Neural cell (in vitro differentiated cells): ENCODE data around the gene TBC1D10A. TPM values are rescaled to one million over a fixed set of nuclear protein-coding genes. Genes with fewer than 3 reads are reported as not detected.

Experiments
- H2AFZ ChIP-seq: fragments of 200-600, 300-800 bp; sonication (generic), shearing (Covaris generic); 2 replicates; pipeline ENCODE4 v1.6.0; 2014; ENCODE audit warnings: low read depth, mild to moderate bottlenecking, antibody characterized with exemption, low read length, moderate library complexity
- H3F3A ChIP-seq: fragments of 200-600 bp; shearing (Covaris generic); 2 replicates; pipeline ENCODE4 v1.6.1; 2016; ENCODE audit warnings: mild to moderate bottlenecking, moderate library complexity, mixed read lengths, antibody characterized with exemption, low read length; ENCODE audit not compliant: insufficient read depth, poor library complexity, severe bottlenecking
- H3K27ac ChIP-seq: fragments of 200-600, 300-800 bp; sonication (generic), shearing (Covaris generic); 2 replicates; pipeline ENCODE4 v1.5.1; 2014; ENCODE audit warnings: mild to moderate bottlenecking, low read length, moderate library complexity
- H3K27me3 ChIP-seq: fragments of 300-800, 200-600 bp; sonication (generic), shearing (Covaris generic); 2 replicates; pipeline ENCODE4 v1.6.0; 2014; ENCODE audit warnings: mild to moderate bottlenecking, low read depth, low read length, moderate library complexity; ENCODE audit not compliant: insufficient read depth
- H3K36me3 ChIP-seq: fragments of 300-800, 200-600 bp; sonication (generic), shearing (Covaris generic); 2 replicates; pipeline ENCODE4 v1.5.1; 2014; ENCODE audit warnings: mild to moderate bottlenecking, antibody characterized with exemption, low read length, moderate library complexity; ENCODE audit not compliant: insufficient read depth
- H3K4me2 ChIP-seq: fragments of 300-800, 200-600 bp; sonication (generic), shearing (Covaris generic); 2 replicates; pipeline ENCODE4 v1.6.0; 2014; ENCODE audit warnings: mild to moderate bottlenecking, low read length
- H3K4me3 ChIP-seq: fragments of 300-800, 200-600 bp; sonication (generic), shearing (Covaris generic); 2 replicates; pipeline ENCODE4 v1.5.1; 2014; ENCODE audit warnings: mild to moderate bottlenecking, low read length, moderate library complexity
- H3K79me2 ChIP-seq: fragments of 200-600 bp; shearing (Covaris generic); replicated peaks from 2 replicates; pipeline ENCODE4 v1.6.0; 2014; ENCODE audit warnings: mild to moderate bottlenecking, low read length, moderate library complexity; ENCODE audit not compliant: insufficient read depth
- H3K9ac ChIP-seq: fragments of 300-800, 200-600 bp; sonication (generic), shearing (Covaris generic); 2 replicates; pipeline ENCODE4 v1.6.1; 2016; ENCODE audit warnings: mild to moderate bottlenecking, low read length, mixed read lengths
- H3K9me2 ChIP-seq: fragments of 200-600 bp; shearing (Covaris generic); 2 replicates; pipeline ENCODE4 v1.6.1; 2016; ENCODE audit warnings: mild to moderate bottlenecking, low read length, mixed read lengths; ENCODE audit not compliant: insufficient read depth
- H3K9me3 ChIP-seq: fragments of 200-600, 300-800 bp; sonication (generic), shearing (Covaris generic); 2 replicates; pipeline ENCODE4 v1.6.1; 2016; ENCODE audit warnings: mild to moderate bottlenecking, mixed run types, low read length, moderate library complexity, mixed read lengths
- H4K20me1 ChIP-seq: fragments of 200-600 bp; shearing (Covaris generic); 2 replicates; pipeline ENCODE4 v1.6.1; 2016; ENCODE audit warnings: mild to moderate bottlenecking, mixed run types; ENCODE audit not compliant: insufficient read depth
- EP300 ChIP-seq: fragments of 450-650 bp; conservative IDR thresholded peaks from 2 replicates; pipeline ENCODE4 v1.6.1; 2014; ENCODE audit warnings: antibody characterized with exemption, mild to moderate bottlenecking, moderate library complexity; ENCODE audit not compliant: poor library complexity, severe bottlenecking
- EZH2 ChIP-seq: fragments of 200-600, 300-800 bp; shearing (Covaris generic), sonication (generic); IDR thresholded peaks from 2 replicates; pipeline ENCODE4 v1.6.1; 2014; ENCODE audit warnings: antibody characterized with exemption, low read length, borderline replicate concordance, mild to moderate bottlenecking; ENCODE audit not compliant: insufficient read depth, poor library complexity, severe bottlenecking
- MXI1 ChIP-seq: fragments of 450-650 bp; conservative IDR thresholded peaks from 2 replicates; pipeline ENCODE4 v1.6.1; 2014; ENCODE audit warnings: antibody characterized with exemption, mild to moderate bottlenecking; ENCODE audit not compliant: poor library complexity, severe bottlenecking
- POLR2AphosphoS5 ChIP-seq: IDR thresholded peaks from 2 replicates; pipeline ENCODE4 v1.6.1; 2012
- RAD21 ChIP-seq: fragments of 450-650 bp; conservative IDR thresholded peaks from 2 replicates; pipeline ENCODE4 v1.6.1; 2014; ENCODE audit warnings: antibody characterized with exemption, mild to moderate bottlenecking, moderate library complexity
- REST ChIP-seq: IDR thresholded peaks from 2 replicates; pipeline ENCODE4 v1.6.1; 2012; ENCODE audit warnings: borderline replicate concordance
- SMC3 ChIP-seq: fragments of 450-650 bp; conservative IDR thresholded peaks from 2 replicates; pipeline ENCODE4 v1.6.1; 2014; ENCODE audit warnings: antibody characterized with exemption, mild to moderate bottlenecking, moderate library complexity; ENCODE audit not compliant: poor library complexity
- TAF1 ChIP-seq: IDR thresholded peaks from 2 replicates; pipeline ENCODE4 v1.6.1; 2012; ENCODE audit warnings: low read depth
- polyA plus RNA-seq: library from polyadenylated mRNA; depleted of rRNA; stranded (reverse); fragments of >200 nt; gene quantifications from 2 replicates; pipeline ENCODE4 v1.2.3, GENCODE V29; 2014
- TF ChIP-seq, protein P1 (sequence below): fragments of 450-650 bp; IDR thresholded peaks from 2 replicates; pipeline ENCODE4 v1.5.1; 2014; ENCODE audit warnings: antibody characterized with exemption, mild to moderate bottlenecking, moderate library complexity; ENCODE audit not compliant: poor library complexity, severe bottlenecking

Gene TBC1D10A
- polyA plus RNA-seq, 1 donor from 2014 or later: 11.9 TPM

- Histone ChIP-seq H3K9me2 (no peaks in the 10 kb centered on the region), H3K9ac (no peak overlapping the region), H3K4me2 (no peak overlapping the region), H3K27ac (no peak overlapping the region), H2AFZ (no peak overlapping the region), H3K36me3 (no peaks in the 10 kb centered on the region), H4K20me1 (no peaks in the 10 kb centered on the region), H3K9me3 (no peaks in the 10 kb centered on the region), H3F3A (no peaks in the 10 kb centered on the region), H3K4me3 (no peak overlapping the region), H3K27me3 (peaks cover 17% of the 10 kb centered on the region), H3K79me2 (no peaks in the 10 kb centered on the region)
- TF ChIP-seq POLR2AphosphoS5: no peak
- TF ChIP-seq, protein P1, sequence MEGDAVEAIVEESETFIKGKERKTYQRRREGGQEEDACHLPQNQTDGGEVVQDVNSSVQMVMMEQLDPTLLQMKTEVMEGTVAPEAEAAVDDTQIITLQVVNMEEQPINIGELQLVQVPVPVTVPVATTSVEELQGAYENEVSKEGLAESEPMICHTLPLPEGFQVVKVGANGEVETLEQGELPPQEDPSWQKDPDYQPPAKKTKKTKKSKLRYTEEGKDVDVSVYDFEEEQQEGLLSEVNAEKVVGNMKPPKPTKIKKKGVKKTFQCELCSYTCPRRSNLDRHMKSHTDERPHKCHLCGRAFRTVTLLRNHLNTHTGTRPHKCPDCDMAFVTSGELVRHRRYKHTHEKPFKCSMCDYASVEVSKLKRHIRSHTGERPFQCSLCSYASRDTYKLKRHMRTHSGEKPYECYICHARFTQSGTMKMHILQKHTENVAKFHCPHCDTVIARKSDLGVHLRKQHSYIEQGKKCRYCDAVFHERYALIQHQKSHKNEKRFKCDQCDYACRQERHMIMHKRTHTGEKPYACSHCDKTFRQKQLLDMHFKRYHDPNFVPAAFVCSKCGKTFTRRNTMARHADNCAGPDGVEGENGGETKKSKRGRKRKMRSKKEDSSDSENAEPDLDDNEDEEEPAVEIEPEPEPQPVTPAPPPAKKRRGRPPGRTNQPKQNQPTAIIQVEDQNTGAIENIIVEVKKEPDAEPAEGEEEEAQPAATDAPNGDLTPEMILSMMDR: no peak
- TF ChIP-seq RAD21: no peak
- TF ChIP-seq SMC3: no peak
- no peak for TF ChIP-seq EZH2
- no peak for TF ChIP-seq EP300
- TF ChIP-seq REST: no peak
- TF ChIP-seq MXI1: no peak
- TF ChIP-seq TAF1: no peak
Measured at GRCh38 chr22:30247561-30247960, 79.2 kb downstream of the TBC1D10A start.

GRCh38 chr22:30246814-30247376, 79.8 kb downstream of the TBC1D10A start:
- no peak overlapping the region for H2AFZ ChIP-seq
- no peak overlapping the region for H3K9ac ChIP-seq
- H3K79me2 ChIP-seq: no peaks in the 10 kb centered on the region
- peaks cover 17% of the 10 kb centered on the region for H3K27me3 ChIP-seq
- H3K9me3 ChIP-seq: no peaks in the 10 kb centered on the region
- no peak overlapping the region for H3K27ac ChIP-seq
- H3F3A ChIP-seq: no peaks in the 10 kb centered on the region
- no peaks in the 10 kb centered on the region for H3K36me3 ChIP-seq
- H3K9me2 ChIP-seq: no peaks in the 10 kb centered on the region
- TF ChIP-seq EP300: no peak
- TF ChIP-seq, protein P1: no peak
- TF ChIP-seq POLR2AphosphoS5: no peak
- TF ChIP-seq RAD21: no peak
- no peak for TF ChIP-seq TAF1
- TF ChIP-seq REST: no peak
- no peak for TF ChIP-seq EZH2
- TF ChIP-seq MXI1: no peak
- no peak for TF ChIP-seq SMC3
- peak overlapping the region; percentile 63 for H3K4me2 ChIP-seq
- no peaks in the 10 kb centered on the region for H4K20me1 ChIP-seq
- peak overlapping the region; percentile 64 for H3K4me3 ChIP-seq
